Adrenal gland (tissue), 5 donors: ENCODE results near the gene ZBTB46.
"Not testable (repeated sequence)": the region's sequence is repeated elsewhere in the genome, so short reads cannot be mapped to it uniquely, and the experiment has no call there.

ENCODE experiments used
- POLR2A ChIP-seq, 2 donors: fragments of 450-650 bp; IDR thresholded peaks; one replicate each; pipeline ENCODE4 v1.6.1; 2017; ENCODE audit warnings: antibody characterized with exemption in 2 of 2, mild to moderate bottlenecking in 2 of 2, moderate library complexity in 1 of 2
- TF ChIP-seq, protein P1 (sequence below), 6 experiments: fragments of 450-650 bp in 4 of 6; fragments of 200-600 bp in 2 of 6; sonication (generic) in 1 of 6; IDR thresholded peaks; 1 replicate in 5 of 6; 2 replicates in 1 of 6; pipeline versions ENCODE4 v1.5.1 to v1.8.0; 2016 to 2021; ENCODE audit warnings: antibody characterized with exemption in 6 of 6, mild to moderate bottlenecking in 2 of 6, moderate library complexity in 1 of 6
- donor health status: DM: no; HTN: no; CAD: no.

DNA sequence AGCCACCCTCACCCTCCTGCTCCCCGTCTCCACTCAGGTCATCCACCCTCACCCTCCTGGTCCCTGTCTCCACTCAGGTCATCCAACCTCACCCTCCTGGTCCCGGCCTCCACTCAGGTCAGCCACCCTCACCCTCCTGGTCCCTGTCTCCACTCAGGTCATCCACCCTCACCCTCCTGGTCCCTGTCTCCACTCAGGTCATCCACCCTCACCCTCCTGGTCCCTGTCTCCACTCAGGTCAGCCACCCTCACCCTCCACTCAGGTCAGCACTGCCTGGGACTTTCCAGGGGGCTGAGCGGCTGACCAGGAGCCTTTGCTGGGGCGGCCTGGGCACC, 22.6 kb upstream of the ZBTB46 start:
- TF ChIP-seq POLR2A (IDR thresholded peaks at IDR 0.05): not testable (repeated sequence)
- TF ChIP-seq, protein P1, sequence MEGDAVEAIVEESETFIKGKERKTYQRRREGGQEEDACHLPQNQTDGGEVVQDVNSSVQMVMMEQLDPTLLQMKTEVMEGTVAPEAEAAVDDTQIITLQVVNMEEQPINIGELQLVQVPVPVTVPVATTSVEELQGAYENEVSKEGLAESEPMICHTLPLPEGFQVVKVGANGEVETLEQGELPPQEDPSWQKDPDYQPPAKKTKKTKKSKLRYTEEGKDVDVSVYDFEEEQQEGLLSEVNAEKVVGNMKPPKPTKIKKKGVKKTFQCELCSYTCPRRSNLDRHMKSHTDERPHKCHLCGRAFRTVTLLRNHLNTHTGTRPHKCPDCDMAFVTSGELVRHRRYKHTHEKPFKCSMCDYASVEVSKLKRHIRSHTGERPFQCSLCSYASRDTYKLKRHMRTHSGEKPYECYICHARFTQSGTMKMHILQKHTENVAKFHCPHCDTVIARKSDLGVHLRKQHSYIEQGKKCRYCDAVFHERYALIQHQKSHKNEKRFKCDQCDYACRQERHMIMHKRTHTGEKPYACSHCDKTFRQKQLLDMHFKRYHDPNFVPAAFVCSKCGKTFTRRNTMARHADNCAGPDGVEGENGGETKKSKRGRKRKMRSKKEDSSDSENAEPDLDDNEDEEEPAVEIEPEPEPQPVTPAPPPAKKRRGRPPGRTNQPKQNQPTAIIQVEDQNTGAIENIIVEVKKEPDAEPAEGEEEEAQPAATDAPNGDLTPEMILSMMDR (IDR thresholded peaks at IDR 0.05): not testable (repeated sequence)
